ENCODE measurements around the gene GNAI3. TPM values are rescaled to one million over a fixed set of nuclear protein-coding genes. Genes with fewer than 3 reads are reported as not detected.

Gene GNAI3
- total and polyA plus RNA-seq, 12 donors: 1.6 to 3.6 (median 2.7) TPM

DNA sequence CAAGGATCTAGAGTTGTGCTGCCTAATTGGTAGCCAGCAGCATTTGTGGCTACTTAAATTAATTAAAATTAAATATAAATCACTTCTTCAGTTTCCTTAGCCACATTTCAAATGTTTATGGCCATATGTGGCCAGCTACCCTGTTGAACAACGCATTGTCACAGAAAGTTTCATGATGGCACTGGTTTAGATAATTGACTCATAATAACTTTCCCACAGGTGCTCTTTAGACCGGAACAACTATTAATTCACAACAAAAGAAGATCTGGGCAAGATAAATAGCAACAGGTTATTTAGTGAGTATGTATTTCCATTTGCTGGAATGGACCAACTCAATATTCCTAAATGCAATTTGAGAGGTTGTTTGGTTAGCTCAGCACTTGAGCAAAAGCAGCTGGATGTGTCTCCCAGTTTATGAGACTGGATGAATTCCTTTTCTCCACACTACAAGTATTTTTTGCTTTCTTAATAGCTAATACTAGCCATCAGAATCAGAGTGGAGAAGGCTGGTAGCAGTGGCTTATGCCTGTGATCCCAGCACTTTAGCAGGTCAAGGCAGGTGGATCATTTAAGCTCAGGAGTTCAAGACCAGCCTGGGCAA lies 35.2 kb upstream of the GNAI3 start:
- peaks cover 0 to 5% (median 0%) of the 10 kb centered on the region in 7 donors for H3K27me3 ChIP-seq
- no peaks in the 10 kb centered on the region for H3K36me3 ChIP-seq
- 90 to 92% methylated on average over 2 of the region's 2 CpGs for WGBS, 2 donors
- intact Hi-C loops (cut with DNase I): no loop called here
- ATAC-seq (no peak), DNase-seq (no peak)
- no peak overlapping the region for H3K4me3 ChIP-seq
- TF ChIP-seq, protein P1, sequence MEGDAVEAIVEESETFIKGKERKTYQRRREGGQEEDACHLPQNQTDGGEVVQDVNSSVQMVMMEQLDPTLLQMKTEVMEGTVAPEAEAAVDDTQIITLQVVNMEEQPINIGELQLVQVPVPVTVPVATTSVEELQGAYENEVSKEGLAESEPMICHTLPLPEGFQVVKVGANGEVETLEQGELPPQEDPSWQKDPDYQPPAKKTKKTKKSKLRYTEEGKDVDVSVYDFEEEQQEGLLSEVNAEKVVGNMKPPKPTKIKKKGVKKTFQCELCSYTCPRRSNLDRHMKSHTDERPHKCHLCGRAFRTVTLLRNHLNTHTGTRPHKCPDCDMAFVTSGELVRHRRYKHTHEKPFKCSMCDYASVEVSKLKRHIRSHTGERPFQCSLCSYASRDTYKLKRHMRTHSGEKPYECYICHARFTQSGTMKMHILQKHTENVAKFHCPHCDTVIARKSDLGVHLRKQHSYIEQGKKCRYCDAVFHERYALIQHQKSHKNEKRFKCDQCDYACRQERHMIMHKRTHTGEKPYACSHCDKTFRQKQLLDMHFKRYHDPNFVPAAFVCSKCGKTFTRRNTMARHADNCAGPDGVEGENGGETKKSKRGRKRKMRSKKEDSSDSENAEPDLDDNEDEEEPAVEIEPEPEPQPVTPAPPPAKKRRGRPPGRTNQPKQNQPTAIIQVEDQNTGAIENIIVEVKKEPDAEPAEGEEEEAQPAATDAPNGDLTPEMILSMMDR (IDR thresholded peaks at IDR 0.05): no peak
- no peak overlapping the region for H3K27ac ChIP-seq
- H3K9me3 ChIP-seq: no peaks in the 10 kb centered on the region
- peaks cover 0 to 17% (median 13%) of the 10 kb centered on the region in 9 donors for H3K4me1 ChIP-seq

DNA sequence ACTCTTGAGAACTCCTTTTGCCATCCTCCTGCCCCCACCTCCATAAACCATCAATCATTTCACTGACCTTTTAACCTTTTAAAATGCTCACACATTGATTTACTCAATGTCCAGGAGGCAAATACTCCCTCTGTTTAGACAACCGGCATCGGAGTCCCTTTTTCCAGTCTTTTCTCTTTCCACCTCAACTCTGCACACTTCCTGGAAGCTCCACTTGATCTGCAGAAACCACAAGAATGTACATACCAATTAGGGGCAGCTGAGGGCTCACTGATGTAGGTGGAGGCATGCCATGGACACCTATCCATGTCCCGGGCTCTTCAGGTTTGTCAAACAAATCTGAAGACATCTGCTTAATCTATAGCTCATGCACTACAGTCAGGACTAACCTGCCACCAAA lies 33.6 kb upstream of the GNAI3 start:
- 90 to 93% methylated on average over 3 of the region's 3 CpGs for WGBS, 2 donors
- intact Hi-C loops (cut with DNase I): no loop called here

DNA sequence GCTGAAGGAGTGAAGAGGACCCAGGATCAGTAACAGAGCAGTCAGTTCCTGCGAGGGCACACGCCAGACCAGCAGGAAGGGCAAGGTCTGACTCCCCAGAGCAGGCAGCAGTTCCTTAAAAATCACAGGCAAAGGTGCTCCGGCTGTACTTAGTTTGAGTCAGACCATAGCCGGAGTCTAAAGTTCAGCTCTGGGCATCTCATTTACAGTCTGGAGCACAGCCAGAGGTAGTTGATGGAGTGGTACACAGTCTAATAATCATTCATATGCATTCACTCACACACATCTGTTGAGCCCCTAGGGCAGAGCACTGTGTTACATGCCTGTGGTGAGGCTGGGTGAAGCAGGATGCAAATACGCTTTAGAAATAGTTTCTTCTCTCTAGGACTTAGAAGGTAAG lies 31.5 kb upstream of the GNAI3 start:
- TF ChIP-seq, protein P1 (IDR thresholded peaks at IDR 0.05): no peak
- no peak overlapping the region for H3K27ac ChIP-seq
- intact Hi-C loops (cut with DNase I): no loop called here
- peaks cover 0 to 3% (median 0%) of the 10 kb centered on the region in 9 donors for H3K4me1 ChIP-seq
- H3K27me3 ChIP-seq: no peaks in the 10 kb centered on the region
- no peak for DNase-seq
- H3K4me3 ChIP-seq: no peak overlapping the region
- H3K36me3 ChIP-seq: no peaks in the 10 kb centered on the region
- no peak for ATAC-seq
- 76 to 85% methylated on average over 5 of the region's 5 CpGs for WGBS, 2 donors
- H3K9me3 ChIP-seq: no peaks in the 10 kb centered on the region

More for the DNA sequence above, 33.6 kb upstream of the GNAI3 start:
- no peaks in the 10 kb centered on the region for H3K9me3 ChIP-seq
- TF ChIP-seq, protein P1 (IDR thresholded peaks at IDR 0.05): no peak
- H3K27ac ChIP-seq: no peak overlapping the region
- H3K4me3 ChIP-seq: no peak overlapping the region
- no peak for DNase-seq
- ATAC-seq: no peak
- H3K4me1 ChIP-seq: peaks cover 0 to 7% (median 3%) of the 10 kb centered on the region in 9 donors
- H3K36me3 ChIP-seq: no peaks in the 10 kb centered on the region
- peaks cover 0 to 5% (median 0%) of the 10 kb centered on the region in 7 donors for H3K27me3 ChIP-seq

DNA sequence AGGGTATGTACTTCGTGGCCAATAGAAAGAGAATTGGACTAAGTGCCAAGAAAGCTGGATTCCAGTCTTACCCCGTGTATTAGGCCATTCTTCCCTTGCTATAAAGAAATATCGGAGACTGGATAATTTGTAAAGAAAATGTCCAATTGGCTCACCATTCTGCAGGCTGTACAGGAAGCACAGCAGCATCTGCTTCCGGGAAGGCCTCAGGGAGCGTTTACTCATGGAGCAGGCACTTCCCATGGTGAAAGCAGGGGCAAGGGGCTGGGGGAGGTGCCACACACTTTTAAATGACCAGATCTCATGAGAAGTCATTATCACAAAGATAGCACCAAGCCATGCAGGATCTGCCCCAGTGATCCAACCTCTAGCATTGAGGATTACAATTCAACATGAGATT lies 31.1 kb upstream of the GNAI3 start:
- Histone ChIP-seq H3K9me3 (no peaks in the 10 kb centered on the region), H3K27me3 (no peaks in the 10 kb centered on the region), H3K36me3 (no peaks in the 10 kb centered on the region), H3K4me3 (no peak overlapping the region), H3K4me1 (peaks cover 0 to 7% (median 0%) of the 10 kb centered on the region in 9 donors), H3K27ac (no peak overlapping the region)
- intact Hi-C loops (cut with DNase I): no loop called here
- no peak for ATAC-seq
- TF ChIP-seq, protein P1 (IDR thresholded peaks at IDR 0.05): no peak
- DNase-seq: no peak
- 73 to 74% methylated on average over 5 of the region's 5 CpGs for WGBS, 2 donors
